HG02981 (cell line): ENCODE data around the gene GDI2.
"Not testable (repeated sequence)": the region's sequence is repeated elsewhere in the genome, so short reads cannot be mapped to it uniquely, and the experiment has no call there.

Source experiments
- ATAC-seq: cut with Tn5 transposase; IDR thresholded peaks from one replicate; pipeline ENCODE4 v1.9.1; 2021; ENCODE audit warnings: mild to moderate bottlenecking, moderate library complexity; ENCODE audit not compliant: unreplicated experiment

GDI2 gene

DNA sequence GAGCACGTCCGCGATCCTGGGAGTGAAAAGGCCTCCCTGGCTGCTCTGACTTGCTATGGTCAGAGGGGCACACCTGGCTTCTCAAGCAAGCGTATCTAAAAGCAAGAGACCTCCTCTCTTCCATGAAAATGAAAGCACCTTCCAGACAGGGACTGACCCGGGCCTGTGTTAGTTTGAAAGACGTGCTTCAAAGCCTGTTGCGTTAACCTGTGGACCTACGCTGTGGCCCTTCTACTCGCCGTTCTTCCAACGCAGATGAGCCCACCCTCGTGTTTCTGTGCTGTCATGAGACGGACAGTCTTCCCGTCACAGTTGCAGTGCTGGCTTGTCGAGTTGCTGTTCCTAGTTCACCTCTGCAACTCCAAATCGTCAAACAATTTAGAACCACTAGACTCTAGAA lies 15.5 kb upstream of the GDI2 start:
- no peak for ATAC-seq

DNA sequence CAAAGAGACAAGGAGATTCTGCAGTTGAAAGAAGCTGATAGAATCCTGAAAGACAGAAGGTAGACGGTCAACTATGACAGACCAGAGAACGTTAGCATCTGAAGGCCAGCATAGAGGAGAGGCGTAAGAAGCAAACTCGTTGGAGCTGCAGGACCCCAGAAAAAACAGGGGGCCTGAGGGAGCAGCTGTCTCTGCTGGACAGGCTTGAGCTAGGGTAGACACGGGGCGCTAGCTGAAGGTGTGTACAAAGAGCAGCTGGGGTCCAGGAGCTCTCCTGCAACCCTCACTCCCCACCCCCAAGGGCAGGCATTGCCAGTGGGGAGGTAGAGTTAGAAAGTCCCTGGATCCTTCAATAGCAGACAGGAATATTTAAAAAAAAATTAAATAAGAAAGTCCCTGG lies 14.6 kb upstream of the GDI2 start:
- no peak for ATAC-seq

DNA sequence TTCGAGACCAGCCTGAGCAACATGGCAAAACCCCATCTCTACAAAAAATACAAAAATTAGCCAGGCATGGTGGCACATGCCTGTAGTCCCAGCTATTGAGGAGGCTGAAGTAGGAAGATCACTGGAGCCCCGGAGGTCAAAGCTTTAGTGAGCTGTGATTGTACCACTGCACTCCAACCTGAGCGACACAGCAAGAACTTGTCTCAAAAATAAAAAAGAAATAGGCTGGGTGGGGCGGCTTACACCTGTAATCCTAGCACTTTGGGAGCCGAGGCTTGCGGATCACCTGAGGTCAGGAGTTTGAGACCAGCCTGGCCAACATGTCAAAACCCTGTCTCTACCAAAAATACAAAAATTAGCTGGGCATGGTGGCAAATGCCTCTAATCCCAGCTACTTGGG lies 13.3 kb upstream of the GDI2 start:
- ATAC-seq, result not testable (repeated sequence)

DNA sequence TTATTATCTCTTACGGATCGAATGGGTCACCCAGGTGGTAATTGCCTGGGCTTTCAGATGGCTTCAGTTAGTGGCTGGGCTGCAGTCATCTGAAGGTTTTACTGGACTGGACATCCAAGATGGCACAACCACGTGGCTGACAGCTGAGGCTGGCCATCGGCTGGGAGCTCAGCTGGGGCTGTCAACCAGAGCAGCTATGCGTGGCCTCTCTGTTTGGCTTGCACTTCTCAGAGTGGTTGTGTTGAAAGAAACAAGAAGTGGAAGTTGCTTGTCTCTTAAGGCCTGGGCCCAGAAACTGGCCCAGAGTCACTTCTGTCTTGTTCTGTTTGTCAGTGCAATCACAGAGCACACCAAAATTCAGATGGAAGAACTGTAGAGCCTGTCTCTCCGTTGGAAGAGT lies 5.7 kb upstream of the GDI2 start:
- peak; percentile 38 for ATAC-seq

DNA sequence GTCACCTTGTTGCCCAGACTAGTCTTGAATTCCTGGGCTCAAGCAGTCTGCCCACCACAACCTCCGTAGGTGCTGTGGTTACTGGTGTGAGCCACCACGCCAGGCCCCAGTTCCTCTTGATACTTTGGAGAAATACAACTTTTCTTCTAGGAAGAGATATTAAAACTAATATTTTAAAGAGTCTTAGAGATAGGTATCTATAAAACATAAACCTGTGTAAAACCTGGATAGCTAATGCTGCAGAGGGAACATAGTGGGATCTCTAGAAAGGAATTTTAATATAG lies 4.8 kb upstream of the GDI2 start:
- ATAC-seq, result no peak

DNA sequence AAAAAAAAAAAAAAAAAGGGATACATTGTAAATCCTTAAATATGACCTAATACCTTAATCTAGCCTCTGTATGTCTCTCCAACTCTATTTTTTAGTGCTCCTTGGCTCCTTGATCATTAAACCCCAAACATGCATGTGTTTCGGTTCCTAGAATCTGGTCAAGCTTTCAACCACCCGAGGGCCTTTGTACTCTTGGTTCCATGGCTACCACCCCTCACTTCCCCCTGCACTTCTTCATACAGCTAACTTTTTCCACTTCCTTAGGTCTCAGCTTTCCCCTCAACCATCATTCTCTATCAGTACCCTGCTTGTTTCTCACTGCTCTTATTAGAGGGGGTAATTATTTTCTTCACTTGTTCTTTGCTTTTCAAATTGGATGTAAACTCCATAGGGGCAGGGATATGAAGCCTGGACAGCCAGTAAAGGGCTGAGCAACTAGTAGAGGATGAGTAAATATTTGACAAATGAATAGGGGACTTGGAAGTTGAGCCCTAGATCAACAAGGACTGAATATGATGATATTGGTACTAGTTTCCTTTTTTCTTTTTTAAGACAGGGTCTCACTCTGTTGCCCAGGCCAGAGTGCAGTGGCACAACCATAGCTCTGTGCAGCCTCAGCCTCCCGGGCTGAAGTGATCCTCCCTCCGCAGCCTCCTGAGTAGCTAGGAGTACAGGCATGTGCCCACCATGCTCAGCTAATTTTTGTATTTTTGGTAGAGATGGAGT lies 4.3 kb upstream of the GDI2 start:
- ATAC-seq, result no peak

DNA sequence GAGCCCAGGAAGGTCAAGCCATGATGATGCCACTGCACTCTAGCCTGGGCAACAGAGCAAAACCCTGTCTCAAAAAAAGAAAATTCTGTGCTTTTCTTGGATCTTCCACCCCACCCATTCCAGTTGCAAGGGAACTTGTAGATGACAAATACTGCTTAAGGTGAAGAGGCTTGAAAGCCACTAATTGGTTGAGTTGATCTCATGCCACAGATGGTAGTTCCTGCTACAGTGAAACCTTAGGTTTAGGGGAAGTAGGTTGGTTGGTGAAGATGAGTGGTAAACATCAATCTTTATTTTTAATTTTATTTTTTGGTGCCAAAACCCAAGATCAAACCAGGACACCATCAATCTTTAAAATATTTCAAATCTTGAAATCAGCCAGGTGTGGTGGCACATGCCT lies 2.9 kb upstream of the GDI2 start:
- ATAC-seq, result no peak

DNA sequence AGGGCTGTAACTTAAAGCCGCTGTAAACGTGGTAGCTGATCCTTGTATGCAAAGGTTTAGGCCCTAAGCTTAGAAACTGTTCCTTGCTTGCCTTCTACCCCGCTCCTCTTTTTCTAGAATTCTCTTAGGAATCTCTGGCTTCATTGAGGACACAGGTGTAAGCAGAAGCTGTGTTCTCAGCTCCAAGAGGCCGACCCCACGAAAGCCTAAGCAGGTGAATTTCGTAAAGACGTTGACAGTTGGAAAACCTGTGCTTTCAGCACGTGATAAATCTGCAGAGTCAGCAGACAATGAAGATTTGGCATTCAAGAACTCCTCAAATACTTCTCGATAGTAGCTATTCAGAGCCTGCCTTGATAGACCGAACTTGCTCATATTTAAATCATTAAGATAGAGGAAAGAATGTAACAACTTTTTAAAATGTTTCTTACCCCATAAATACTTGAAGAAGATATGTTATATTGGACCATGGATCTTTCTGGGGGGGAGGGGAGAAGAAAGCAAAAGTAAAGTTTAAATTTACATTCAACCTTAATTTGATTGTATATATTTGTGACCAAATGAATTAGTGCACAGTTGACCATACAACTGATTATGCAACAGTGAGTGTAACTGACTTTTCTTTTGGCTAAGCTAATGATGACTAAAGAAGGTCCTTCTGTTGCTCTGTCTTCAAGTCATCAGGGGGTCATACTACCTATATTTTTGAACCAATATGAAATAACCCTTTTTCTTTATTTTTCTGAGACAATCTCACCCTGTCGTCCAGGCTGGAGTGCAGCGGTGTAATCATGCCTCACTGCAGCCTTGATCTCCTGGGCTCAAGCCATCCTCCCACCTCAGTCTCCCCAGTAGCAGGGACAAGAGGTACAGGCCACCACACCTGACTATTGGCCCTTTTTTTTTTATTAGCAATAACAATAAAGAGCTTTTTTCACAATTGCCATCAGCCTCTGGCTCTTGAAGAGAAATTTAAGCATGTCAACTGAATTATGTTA lies 1.2 kb upstream of the GDI2 start:
- no peak for ATAC-seq

DNA sequence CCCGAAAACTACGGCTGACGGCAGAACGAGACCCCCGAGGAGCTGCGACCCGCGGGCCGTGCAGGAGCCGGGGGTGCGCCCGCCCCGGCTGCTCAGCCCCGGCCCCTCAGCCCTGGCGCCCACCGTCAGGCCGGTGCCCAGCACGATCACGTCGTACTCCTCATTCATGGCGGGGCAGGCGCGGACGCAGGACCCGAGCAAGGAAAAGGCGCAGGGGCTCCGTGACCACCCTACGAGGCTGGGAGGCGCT lies 218 bp downstream of the GDI2 start:
- peak; percentile 15 for ATAC-seq

DNA sequence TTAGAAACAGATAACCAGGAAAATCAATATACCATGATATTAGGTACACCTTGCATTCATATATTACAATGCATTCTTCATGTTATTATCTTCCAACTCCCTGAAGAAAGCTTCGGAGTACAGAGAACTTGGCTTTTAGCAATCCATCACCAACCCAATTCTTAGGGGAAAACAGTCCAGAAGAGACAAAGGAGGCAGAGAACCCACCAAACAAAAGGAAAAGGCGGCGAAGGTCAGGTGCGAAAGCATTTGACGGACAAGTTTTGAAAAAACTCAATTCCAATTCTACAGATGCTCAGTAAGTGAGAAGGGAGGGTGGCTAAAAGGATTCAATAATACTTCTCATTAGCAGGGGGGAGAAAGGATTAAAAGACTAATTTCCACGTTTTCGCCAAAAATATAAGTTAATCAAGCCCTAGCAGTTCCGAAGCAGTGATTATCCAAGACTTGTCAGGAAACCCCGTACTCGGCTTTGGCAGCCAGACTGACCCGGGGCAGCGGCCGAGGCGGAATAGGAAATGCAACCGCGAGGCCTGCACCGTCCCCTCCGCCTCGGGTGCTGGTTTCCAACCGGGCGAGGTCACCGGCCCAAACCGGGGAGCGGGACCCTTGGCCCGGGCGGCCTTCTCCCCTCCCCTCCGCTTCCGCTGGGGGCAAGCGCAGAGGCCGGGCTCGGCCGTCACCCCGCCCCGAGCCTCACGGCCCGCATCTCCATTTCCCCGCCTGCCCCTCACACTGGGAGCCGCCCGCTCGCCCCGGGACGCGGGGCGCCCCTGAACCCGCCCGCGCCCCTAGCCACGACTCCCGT lies 747 bp downstream of the GDI2 start:
- peak; percentile 24 for ATAC-seq

DNA sequence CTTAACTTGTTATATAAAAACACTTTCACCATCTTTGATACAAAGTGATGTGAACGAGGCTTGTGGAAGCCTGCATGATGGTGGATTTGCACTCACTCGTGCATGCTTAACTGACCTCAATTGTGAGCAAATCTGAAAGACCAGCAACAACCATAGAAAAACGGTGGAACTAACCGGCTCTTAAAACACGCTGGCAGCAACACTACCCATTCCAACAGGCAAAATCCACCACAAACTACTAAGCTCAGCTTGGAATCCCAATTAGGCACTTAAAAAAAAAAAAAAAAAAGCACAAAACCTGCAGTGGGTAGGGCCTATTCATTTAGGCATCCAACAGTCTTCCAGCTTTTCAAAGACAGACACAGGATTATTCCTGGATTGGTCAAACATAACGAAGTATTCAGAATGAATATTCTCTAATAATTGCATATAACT lies 1.8 kb downstream of the GDI2 start:
- ATAC-seq, result no peak

DNA sequence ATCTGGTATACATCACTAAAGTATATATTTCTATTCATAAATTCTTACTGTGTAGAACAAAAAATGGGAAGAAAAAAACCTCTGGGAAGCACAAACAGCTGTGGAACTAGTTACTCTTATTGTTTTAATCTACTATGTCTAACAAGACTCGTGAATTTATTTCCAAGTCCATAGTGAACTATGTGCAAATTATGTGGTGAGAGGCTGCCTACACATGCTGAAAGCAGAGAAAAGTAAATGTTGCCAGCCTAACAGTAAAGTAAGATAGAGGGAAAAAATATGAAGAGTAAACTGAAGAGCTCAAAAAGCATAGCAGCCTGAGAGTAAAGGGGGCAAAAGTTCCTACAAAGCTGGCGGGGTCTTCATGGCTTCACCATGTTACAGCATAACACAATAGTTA lies 3.0 kb downstream of the GDI2 start:
- ATAC-seq, result no peak

DNA sequence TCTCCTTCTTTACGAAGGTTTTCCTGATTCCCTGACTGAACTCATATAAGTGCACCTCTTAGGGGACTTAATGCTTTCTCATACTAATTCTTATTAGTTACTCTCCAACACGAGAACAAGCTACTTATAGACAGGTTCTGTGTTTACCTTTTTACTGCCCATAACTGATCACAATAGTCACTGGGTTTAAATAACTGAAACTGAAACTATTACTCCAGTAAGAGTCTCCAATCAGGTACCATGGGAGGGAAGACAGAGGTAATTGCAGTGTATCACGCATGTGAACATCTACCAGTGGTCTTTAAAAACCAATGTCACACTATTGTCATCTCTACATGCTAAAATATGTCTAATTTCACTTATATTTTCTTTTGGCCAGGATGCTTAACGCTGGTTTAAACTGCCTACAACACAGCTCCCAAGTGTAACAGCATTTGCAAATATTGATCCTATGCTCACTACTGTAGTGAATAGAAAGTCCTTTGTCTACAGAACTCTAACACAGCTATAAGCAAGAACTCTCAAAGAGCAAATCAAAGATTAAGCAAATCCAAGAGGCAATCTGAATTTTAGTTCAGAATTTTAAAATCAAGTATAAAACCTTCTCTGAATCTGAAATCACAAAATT lies 3.6 kb downstream of the GDI2 start:
- no peak for ATAC-seq

DNA sequence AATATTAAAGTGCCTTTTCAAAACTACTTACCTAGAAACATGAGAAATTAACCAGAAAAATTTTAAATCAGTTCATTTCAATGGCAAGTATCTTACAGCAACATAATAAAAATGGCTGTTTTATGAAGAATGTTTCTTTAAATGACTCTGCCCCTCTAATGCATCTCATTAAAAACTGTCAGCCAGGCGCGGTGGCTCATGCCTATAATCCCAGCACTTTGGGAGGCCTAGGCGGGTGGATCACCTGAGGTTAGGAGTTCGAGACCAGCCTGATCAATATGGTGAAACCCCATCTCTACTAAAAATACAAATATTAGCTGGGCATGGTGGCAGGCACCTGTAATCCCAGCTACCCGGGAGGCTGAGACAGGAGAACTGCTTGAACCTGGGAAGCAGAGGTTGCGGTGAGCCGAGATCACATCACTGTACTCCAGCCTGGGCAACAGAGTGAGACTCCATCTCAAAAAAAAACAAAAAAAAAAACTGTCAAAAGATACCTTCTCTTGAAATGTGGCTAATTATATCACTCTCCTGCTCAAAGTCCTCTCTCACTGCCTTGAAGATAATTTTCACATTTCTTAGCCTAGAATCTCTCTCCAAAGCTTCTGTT lies 4.3 kb downstream of the GDI2 start:
- ATAC-seq, result not testable (repeated sequence)

DNA sequence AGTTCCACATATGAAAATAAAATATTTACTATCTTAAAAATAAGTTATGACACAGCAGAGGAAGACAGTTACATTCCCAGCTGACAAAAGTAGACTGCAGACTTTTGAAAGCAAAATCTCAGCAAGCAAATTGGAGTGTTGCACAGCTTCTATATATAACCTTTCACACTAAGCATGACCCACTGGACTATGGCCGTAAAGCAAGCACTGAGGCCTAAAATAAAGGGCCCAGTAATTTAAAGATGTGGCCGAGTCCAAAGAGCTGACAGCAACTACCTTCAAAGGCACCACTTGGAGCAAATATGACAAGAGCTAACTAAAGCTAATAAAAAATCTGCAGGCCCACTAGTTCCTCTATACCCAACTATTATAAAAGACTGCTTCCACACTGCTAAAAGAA lies 6.5 kb downstream of the GDI2 start:
- ATAC-seq, result no peak

DNA sequence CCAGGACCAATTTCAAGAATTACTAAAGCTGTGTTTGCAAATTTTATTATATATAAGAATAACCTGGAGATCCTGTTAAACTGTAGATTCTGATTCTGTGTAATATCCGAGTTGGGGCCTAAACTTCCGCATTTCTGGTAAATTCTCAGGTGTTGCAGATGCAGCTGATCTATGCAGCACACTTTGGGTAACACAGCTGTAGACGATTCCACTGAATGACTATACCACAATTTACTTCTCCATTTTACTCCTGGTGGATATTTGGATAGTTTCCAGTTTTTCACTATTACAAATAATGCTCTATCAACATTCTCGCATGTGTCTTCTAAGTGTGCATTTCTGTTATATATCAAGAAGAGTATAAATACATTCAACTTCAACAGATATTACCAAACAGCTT lies 7.5 kb downstream of the GDI2 start:
- ATAC-seq, result no peak

DNA sequence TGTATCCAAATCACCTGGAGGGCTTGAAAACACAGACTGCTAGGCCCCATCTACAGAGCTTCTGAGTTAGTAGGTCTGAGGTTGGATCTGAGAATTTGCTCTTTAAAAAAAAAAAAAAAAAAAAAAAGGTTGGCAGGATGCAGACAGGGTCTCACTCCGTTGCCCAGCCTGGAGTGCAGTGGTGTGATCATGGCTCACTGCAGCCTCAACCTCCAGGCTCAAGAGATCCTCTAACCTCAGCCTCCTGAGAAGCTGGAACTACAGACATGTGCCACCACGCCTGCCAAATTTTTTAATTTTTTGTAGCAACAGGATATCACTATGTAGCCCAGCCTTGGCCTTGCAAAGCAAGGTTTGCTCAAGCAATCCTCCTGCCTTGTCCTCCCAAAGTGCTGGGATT lies 8.0 kb downstream of the GDI2 start:
- no peak for ATAC-seq

DNA sequence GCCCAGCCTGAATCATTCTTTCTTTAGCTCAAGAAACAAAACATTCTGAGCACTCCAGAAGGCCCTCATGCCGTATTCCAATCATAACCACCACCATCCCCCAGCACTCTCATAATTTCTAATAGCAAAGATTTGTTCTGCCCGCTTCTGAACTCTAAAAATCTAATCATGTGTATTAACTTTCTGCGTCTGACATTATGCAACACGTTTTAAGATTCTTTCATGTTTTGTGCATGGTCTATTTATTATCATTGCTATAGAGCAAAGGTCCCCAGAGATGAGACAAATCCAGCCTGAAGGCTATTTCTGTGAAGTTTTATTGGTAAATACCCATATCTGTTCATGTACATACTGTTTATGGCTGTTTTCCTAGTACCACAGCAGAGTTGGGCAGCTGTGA lies 8.8 kb downstream of the GDI2 start:
- ATAC-seq, result no peak

DNA sequence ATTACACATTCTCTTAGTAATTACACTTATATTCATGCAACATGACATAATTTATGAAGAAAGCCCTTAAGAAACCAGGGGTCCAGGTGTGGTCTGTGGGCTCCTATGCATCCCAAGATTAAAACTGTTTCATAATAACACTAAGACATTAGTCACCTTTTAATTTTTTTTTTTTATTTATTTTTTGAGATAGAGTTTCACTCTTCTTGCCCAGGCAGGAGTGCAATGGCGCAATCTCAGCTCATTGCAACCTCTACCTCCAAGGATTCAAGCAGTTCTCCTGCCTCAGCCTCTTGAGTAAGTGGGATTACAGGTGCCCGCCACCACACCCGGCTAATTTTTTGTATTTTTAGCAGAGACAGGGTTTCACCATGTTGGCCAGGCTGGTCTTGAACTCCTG lies 12.5 kb downstream of the GDI2 start:
- ATAC-seq, result no peak

DNA sequence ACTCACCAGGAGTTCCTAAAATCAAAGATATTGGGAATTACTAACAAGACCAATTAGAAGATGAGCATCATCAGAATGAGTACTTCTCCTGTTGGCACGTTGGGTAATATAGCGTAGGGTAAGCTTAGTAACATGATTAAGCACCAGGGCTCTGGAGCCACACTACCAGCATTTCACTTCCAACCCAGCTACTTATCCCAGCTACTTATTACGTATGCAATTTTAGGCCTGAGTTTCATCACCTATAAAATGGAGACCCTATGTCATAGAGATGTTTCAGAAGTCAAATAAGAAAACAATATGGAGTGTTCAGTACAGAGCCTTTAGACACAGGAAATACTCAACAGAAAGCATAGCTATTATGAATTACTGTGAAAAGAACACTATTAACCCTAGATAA lies 19.0 kb downstream of the GDI2 start:
- no peak for ATAC-seq

DNA sequence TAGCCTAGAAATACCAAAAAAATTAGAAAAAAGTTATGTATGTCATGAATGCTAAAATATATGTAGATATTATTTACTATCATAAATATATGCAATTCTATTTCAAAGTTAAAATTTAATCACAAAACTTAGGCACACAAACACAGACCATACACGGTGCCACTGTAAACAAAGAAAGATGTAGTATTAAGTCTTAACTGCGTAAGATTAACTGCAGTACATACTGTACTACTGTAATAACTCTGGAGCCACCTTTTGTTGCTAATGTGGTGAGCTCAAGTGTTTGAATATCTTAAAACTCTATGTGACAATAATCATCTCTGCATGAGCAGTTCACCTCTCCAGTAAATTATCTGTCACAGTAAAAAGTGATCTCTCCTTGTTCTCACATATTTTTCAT lies 23.6 kb downstream of the GDI2 start:
- no peak for ATAC-seq
